ENCODE measurements around the gene SLC13A2.

Gene SLC13A2

DNA sequence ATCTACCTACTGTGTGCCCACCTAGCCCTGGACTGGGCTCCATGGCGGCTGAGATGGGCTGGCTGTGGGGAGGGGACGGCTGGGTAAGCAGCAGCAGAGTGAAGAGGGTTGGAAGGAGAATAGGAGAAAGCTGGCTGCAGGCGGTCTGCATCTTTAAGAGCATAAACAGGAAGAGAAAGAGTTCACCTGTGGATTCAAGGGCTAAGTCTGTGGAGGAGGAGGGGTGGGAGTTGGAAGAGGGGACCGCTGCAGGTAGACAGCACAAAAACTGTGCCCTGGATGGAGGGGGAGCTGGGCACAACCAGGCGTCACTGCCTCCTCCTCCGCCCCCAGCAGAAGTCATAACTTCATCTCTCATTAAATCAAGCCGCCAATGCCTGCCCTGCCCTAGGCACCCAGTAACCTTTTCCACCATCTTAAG is 677 bp downstream of the SLC13A2 start:
- Histone ChIP-seq H3K9me3 (no peaks in the 10 kb centered on the region), H3K4me3 (ENCODE audit: low read depth in 1 of 2, low read length in 1 of 2) (no peak overlapping the region), H3K27me3 (no peaks in the 10 kb centered on the region), H3K36me3 (no peaks in the 10 kb centered on the region), H3K27ac (no peak overlapping the region), H3K4me1 (ENCODE audit: control insufficient read depth in 1 of 2, insufficient read depth in 1 of 2, low read depth in 1 of 2, low read length in 1 of 2) (peaks cover 0 to 5% of the 10 kb centered on the region in 2 experiments)
- TF ChIP-seq, protein P1, sequence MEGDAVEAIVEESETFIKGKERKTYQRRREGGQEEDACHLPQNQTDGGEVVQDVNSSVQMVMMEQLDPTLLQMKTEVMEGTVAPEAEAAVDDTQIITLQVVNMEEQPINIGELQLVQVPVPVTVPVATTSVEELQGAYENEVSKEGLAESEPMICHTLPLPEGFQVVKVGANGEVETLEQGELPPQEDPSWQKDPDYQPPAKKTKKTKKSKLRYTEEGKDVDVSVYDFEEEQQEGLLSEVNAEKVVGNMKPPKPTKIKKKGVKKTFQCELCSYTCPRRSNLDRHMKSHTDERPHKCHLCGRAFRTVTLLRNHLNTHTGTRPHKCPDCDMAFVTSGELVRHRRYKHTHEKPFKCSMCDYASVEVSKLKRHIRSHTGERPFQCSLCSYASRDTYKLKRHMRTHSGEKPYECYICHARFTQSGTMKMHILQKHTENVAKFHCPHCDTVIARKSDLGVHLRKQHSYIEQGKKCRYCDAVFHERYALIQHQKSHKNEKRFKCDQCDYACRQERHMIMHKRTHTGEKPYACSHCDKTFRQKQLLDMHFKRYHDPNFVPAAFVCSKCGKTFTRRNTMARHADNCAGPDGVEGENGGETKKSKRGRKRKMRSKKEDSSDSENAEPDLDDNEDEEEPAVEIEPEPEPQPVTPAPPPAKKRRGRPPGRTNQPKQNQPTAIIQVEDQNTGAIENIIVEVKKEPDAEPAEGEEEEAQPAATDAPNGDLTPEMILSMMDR (IDR thresholded peaks at IDR 0.05) = no peak

DNA sequence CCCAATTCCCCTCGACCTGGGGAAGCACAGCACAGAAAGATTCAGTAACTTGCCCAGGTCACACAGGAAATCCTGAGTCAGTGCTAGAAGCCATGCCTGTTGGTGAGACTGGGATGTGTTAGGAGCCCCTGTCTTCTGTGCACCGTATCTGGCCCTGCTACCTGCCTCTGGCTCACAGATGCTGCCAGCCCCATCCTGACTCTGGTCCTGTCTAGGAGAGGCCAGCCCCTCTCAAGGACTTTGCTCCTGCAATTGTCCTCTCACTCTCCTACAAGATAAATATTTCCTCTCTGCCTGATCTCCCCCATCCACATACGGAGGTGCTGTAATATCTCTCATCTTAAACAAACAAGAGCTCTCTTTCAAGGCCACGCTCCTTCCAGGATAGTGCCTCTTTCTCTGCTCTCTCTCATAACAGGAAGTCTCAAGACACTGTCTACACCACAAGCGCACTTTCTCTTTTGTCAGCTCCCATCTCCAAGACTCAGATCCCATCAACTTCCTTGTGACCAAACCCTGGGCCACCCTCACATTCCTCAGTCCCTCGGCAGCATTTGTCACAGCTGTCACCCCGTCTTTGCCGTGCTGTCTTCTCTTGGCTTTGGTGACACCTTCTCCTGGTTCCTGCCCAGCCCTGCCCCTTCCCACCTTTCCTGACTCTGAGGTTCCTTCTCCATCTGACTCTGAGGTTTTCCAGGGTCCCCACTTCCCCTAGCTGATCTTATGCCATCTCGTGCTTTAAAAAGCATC is 1.9 kb downstream of the SLC13A2 start:
- Histone ChIP-seq H3K36me3 (no peaks in the 10 kb centered on the region), H3K9me3 (no peaks in the 10 kb centered on the region), H3K27me3 (no peaks in the 10 kb centered on the region), H3K4me1 (ENCODE audit: control insufficient read depth in 1 of 2, insufficient read depth in 1 of 2, low read depth in 1 of 2, low read length in 1 of 2) (peaks cover 0 to 5% of the 10 kb centered on the region in 2 experiments), H3K27ac (no peak overlapping the region), H3K4me3 (ENCODE audit: low read depth in 1 of 2, low read length in 1 of 2) (no peak overlapping the region)
- TF ChIP-seq, protein P1 (IDR thresholded peaks at IDR 0.05) = no peak

DNA sequence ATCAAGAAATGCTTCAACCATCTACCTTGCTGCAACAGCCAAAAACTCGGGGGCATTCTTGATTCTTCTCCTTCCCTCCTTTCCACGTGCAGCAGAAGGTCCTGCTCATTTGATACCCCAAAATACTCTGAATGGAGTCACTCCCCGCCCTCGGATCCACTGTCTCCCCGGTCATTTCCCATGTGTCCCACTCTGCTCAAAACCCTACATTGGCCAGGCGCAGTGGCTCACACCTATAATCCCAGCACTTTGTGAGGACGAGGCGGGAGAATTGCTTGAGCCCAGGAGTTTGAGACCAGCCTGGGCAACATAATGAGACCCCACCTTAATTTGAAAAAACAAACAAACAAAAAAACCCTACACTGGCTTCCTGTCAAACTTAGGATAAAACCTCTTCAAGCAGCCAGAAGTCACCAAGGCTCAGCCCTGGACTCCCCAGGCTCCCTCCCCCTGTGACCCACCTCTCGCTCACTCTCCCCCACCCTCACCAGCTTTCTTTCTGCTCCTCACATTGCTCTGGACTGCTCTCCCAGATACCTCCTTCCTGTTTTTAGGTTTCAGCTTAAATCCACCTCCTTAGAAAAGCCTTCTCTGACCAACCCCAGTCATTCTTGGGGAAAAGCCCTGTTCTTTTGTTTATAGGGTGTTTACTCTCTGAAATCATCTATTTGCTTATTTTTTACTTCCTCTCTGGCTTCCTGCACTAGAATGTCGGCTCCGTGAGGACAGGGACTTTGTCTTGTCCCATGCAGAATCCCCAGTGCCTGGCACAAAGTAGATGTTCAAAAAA is 2.8 kb downstream of the SLC13A2 start:
- no peaks in the 10 kb centered on the region for H3K9me3 ChIP-seq
- no peak overlapping the region for H3K27ac ChIP-seq
- no peaks in the 10 kb centered on the region for H3K4me1 ChIP-seq (ENCODE audit: control insufficient read depth in 1 of 2, insufficient read depth in 1 of 2, low read depth in 1 of 2, low read length in 1 of 2)
- H3K4me3 ChIP-seq (ENCODE audit: low read depth in 1 of 2, low read length in 1 of 2) = no peak overlapping the region
- no peaks in the 10 kb centered on the region for H3K36me3 ChIP-seq
- no peaks in the 10 kb centered on the region for H3K27me3 ChIP-seq
- TF ChIP-seq, protein P1 (IDR thresholded peaks at IDR 0.05) = no peak

DNA sequence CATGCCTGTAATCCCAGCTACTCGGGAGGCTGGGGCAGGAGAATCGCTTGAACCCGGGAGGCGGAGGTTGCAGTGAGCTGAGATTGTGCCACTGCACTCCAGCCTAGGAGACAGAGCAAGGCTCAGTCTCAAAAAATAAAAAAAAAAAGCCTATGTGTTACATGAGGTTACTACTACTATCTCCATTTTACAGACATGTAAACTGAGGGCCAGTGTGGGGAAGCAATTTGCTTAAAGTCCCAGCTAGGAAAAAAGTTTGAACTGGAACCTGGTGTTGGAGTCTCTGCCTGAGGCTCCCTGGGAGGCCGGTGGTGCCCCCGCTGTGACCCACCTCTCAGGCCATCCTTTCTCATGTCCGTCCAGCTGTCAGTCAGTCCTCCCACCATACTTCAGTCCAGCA is 4.5 kb downstream of the SLC13A2 start:
- TF ChIP-seq, protein P1 (IDR thresholded peaks at IDR 0.05) = no peak
- no peaks in the 10 kb centered on the region for H3K27me3 ChIP-seq

DNA sequence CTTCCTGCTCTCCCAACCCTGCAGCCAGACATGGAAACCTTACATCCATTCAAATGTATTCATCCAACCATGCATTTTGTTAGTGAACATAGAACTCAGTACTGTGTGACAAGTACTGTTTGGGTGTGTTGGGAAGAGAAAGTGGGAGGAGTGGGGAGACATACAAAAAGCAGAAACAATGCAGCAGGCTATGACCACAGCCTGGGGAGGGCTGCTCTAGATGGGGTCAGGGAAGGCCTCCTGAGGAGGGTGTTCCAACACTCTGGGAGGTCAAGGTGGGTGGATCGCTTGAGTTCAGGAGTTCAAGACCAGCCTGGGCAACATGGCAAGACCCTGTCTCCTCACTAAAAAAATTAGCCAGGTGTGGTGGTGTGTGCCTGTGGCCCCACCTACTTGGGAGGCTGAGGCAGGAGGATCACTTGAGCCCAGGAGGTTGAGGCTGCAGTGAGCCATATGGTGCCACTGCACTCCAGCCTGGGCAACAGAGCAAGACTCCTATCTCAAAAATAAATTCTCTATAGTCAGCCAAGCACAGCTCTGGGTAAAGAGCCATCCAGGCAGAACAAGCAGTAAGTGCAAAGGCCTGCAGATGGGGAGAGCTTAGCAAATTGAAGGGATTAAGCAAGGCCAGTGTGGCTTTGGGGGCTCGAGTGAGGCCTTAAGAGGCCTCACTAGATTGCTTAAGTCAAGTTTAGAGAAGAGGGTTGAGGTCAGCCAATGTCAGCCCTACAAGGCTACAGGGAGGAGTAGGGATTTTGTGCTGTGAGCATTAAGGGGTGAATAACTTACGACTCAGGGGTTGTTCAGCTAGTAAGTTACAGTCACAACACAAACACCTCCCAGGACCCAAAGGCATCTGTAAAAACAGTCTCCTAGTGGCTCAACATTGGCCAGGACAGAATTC is 5.5 kb downstream of the SLC13A2 start:
- no peaks in the 10 kb centered on the region for H3K27me3 ChIP-seq
- H3K4me3 ChIP-seq (ENCODE audit: low read depth in 1 of 2, low read length in 1 of 2) = no peak overlapping the region
- no peak overlapping the region for H3K27ac ChIP-seq
- H3K36me3 ChIP-seq = no peaks in the 10 kb centered on the region
- H3K9me3 ChIP-seq = no peaks in the 10 kb centered on the region
- TF ChIP-seq, protein P1 (IDR thresholded peaks at IDR 0.05) = no peak
- no peaks in the 10 kb centered on the region for H3K4me1 ChIP-seq (ENCODE audit: control insufficient read depth in 1 of 2, insufficient read depth in 1 of 2, low read depth in 1 of 2, low read length in 1 of 2)

More for the DNA sequence above, 4.5 kb downstream of the SLC13A2 start:
- Histone ChIP-seq H3K36me3 (no peaks in the 10 kb centered on the region), H3K4me3 (ENCODE audit: low read depth in 1 of 2, low read length in 1 of 2) (no peak overlapping the region), H3K9me3 (no peaks in the 10 kb centered on the region), H3K27ac (no peak overlapping the region), H3K4me1 (ENCODE audit: control insufficient read depth in 1 of 2, insufficient read depth in 1 of 2, low read depth in 1 of 2, low read length in 1 of 2) (no peaks in the 10 kb centered on the region)

Data from neutrophil (primary cell).